Esophagus mucosa (tissue), 1 donor: ENCODE data around the gene SGIP1. TPM values are rescaled to one million over a fixed set of nuclear protein-coding genes. Genes with fewer than 3 reads are reported as not detected.

ENCODE experiments used
- ATAC-seq: fragments of 200-7000 bp; cut with Tn5 transposase; one replicate; pipeline ENCODE4 v1.9.1; 2020
- total RNA-seq: library from RNA; stranded (reverse); gene quantifications from one replicate; pipeline ENCODE4 v1.2.4, GENCODE V29; 2023
- donor health status: DM: yes; HTN: yes; CAD: no.

Gene SGIP1
- 1.4 TPM for total RNA-seq

GRCh38 chr1:66533804-66534740 lies at the start of gene SGIP1:
Gene SGIP1 (plus strand): TSS chr1:66534153. CDS start chr1:66534359, 206 bp downstream.
- ATAC-seq, result no peak

GRCh38 chr1:66489151-66489550 lies 44.8 kb upstream of the SGIP1 start:
- ATAC-seq, result peak; percentile 77

- no peak for ATAC-seq
Observed at GRCh38 chr1:66489972-66490601, 43.9 kb upstream of the SGIP1 start.

- no peak for ATAC-seq
Observed at GRCh38 chr1:66490816-66491215, 43.1 kb upstream of the SGIP1 start.

GRCh38 chr1:66492424-66492823 lies 41.5 kb upstream of the SGIP1 start:
- ATAC-seq, result no peak

GRCh38 chr1:66493731-66494130 lies 40.2 kb upstream of the SGIP1 start:
- ATAC-seq, result no peak

- ATAC-seq, result no peak
Observed at GRCh38 chr1:66494482-66494881, 39.5 kb upstream of the SGIP1 start.

- ATAC-seq, result no peak
Observed at GRCh38 chr1:66495495-66495894, 38.5 kb upstream of the SGIP1 start.

GRCh38 chr1:66497910-66498309 lies 36.0 kb upstream of the SGIP1 start:
- no peak for ATAC-seq

GRCh38 chr1:66500301-66500700 lies 33.7 kb upstream of the SGIP1 start:
- ATAC-seq, result no peak

- no peak for ATAC-seq
Observed at GRCh38 chr1:66502086-66502485, 31.9 kb upstream of the SGIP1 start.

GRCh38 chr1:66503841-66504470 lies 30.0 kb upstream of the SGIP1 start:
- peak; percentile 57 for ATAC-seq

- ATAC-seq, result no peak
Observed at GRCh38 chr1:66505671-66506392, 28.1 kb upstream of the SGIP1 start.

GRCh38 chr1:66506393-66506687 lies 27.6 kb upstream of the SGIP1 start:
- no peak for ATAC-seq

GRCh38 chr1:66506991-66507390 lies 27.0 kb upstream of the SGIP1 start:
- ATAC-seq, result no peak

GRCh38 chr1:66510407-66510806 lies 23.5 kb upstream of the SGIP1 start:
- no peak for ATAC-seq

GRCh38 chr1:66511118-66511517 lies 22.8 kb upstream of the SGIP1 start:
- no peak for ATAC-seq

- no peak for ATAC-seq
Observed at GRCh38 chr1:66517959-66518358, 16.0 kb upstream of the SGIP1 start.

- no peak for ATAC-seq
Observed at GRCh38 chr1:66518654-66519053, 15.3 kb upstream of the SGIP1 start.

GRCh38 chr1:66519992-66520391 lies 14.0 kb upstream of the SGIP1 start:
- ATAC-seq, result no peak

- ATAC-seq, result no peak
Observed at GRCh38 chr1:66520655-66521054, 13.3 kb upstream of the SGIP1 start.

- ATAC-seq, result peak; percentile 48
Observed at GRCh38 chr1:66521721-66522365, 12.1 kb upstream of the SGIP1 start.

GRCh38 chr1:66523562-66523961 lies 10.4 kb upstream of the SGIP1 start:
- no peak for ATAC-seq
